ENCODE results near the gene LMO7.

Gene LMO7

GRCh38 chr13:75635828-75636435 lies at the start of gene LMO7:
Gene LMO7 (plus strand): TSS chr13:75636330. CDS start chr13:75636658, 328 bp downstream.
- peak within 1 kb of the TSS; percentile 61 to 64 for H3K4me3 ChIP-seq (ENCODE audit: low read depth in 1 of 2, low read length in 2 of 2)
- H3K27ac ChIP-seq (ENCODE audit: low read depth, low read length), result peak within 1 kb of the TSS; percentile 34
- no peaks in the 10 kb centered on the region for H3K36me3 ChIP-seq (ENCODE audit: insufficient read depth, low read length)
- H3K9me3 ChIP-seq (ENCODE audit: low read length), result no peaks in the 10 kb centered on the region
- no peak within 1 kb of the TSS for H3K9ac ChIP-seq (ENCODE audit: low read length)
- no peaks in the 10 kb centered on the region for H3K4me1 ChIP-seq (ENCODE audit: insufficient read depth, low read length)
- H3K27me3 ChIP-seq (ENCODE audit: control insufficient read depth in 1 of 2, insufficient read depth in 2 of 2, low read length in 2 of 2), result peaks cover 5 to 14% of the 10 kb centered on the region in 2 donors

DNA sequence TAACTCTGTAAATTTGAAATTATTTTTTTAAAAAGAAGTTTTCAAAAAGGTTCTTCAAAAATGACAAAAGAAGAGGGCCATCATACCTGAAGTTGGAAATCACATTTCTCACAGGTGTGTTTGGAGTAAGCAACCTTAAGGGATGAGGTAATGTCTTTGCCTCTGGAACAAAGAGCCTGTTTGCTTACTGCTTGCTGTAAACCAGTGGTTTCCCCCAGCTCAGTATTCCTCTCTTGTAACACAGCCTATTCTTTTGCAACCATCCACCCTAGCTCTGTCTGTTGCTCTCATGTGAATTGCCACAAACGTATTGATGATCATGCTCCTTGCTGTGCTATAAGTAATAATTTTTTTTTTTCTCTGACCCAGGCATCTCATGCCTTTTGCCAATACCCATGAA lies 48.5 kb upstream of the LMO7 start:
- Histone ChIP-seq H3K36me3 (ENCODE audit: insufficient read depth, low read length) (no peaks in the 10 kb centered on the region), H3K27me3 (ENCODE audit: control insufficient read depth in 1 of 2, insufficient read depth in 2 of 2, low read length in 2 of 2) (no peaks in the 10 kb centered on the region), H3K4me3 (ENCODE audit: low read depth in 1 of 2, low read length in 2 of 2) (no peak overlapping the region), H3K27ac (ENCODE audit: low read depth, low read length) (no peak overlapping the region), H3K4me1 (ENCODE audit: insufficient read depth, low read length) (no peaks in the 10 kb centered on the region), H3K9ac (ENCODE audit: low read length) (no peak overlapping the region), H3K9me3 (ENCODE audit: low read length) (no peaks in the 10 kb centered on the region)

DNA sequence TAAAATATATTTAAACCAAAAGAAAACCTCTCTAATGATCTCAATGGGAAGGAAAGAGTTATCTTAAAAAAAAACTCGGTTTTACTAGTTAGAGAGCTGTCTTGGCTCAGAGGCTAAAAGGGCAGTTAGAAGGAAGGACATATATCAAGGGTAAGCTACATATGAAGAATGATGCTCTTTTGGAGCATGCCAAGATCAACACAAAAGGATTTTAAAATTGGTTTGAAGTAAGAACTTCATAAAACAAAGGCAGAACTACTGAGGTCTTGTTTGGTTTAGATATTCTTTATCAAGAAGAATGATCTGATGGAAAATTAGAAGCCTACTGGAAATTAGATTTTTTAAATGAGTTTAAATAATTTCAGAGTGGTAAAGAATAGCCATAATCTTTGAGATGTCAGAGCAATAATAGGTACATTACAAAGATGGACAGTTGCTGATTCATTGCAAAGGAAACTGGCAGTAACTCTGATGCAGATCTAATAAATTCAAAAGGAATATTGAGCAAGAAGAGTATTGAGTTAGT lies 39.4 kb upstream of the LMO7 start:
- no peak overlapping the region for H3K9ac ChIP-seq (ENCODE audit: low read length)
- no peak overlapping the region for H3K4me3 ChIP-seq (ENCODE audit: low read depth in 1 of 2, low read length in 2 of 2)
- H3K36me3 ChIP-seq (ENCODE audit: insufficient read depth, low read length), result no peaks in the 10 kb centered on the region
- no peaks in the 10 kb centered on the region for H3K9me3 ChIP-seq (ENCODE audit: low read length)
- H3K27me3 ChIP-seq (ENCODE audit: control insufficient read depth in 1 of 2, insufficient read depth in 2 of 2, low read length in 2 of 2), result no peaks in the 10 kb centered on the region
- no peaks in the 10 kb centered on the region for H3K4me1 ChIP-seq (ENCODE audit: insufficient read depth, low read length)
- no peak overlapping the region for H3K27ac ChIP-seq (ENCODE audit: low read depth, low read length)

- H3K27ac ChIP-seq (ENCODE audit: low read depth, low read length), result no peak overlapping the region
- no peak overlapping the region for H3K4me3 ChIP-seq (ENCODE audit: low read depth in 1 of 2, low read length in 2 of 2)
- H3K36me3 ChIP-seq (ENCODE audit: insufficient read depth, low read length), result no peaks in the 10 kb centered on the region
- no peaks in the 10 kb centered on the region for H3K27me3 ChIP-seq (ENCODE audit: control insufficient read depth in 1 of 2, insufficient read depth in 2 of 2, low read length in 2 of 2)
- H3K9ac ChIP-seq (ENCODE audit: low read length), result no peak overlapping the region
- no peaks in the 10 kb centered on the region for H3K9me3 ChIP-seq (ENCODE audit: low read length)
- H3K4me1 ChIP-seq (ENCODE audit: insufficient read depth, low read length), result no peaks in the 10 kb centered on the region
Measured at GRCh38 chr13:75600371-75600770, 35.8 kb upstream of the LMO7 start.

GRCh38 chr13:75603038-75603437 lies 33.1 kb upstream of the LMO7 start:
- H3K36me3 ChIP-seq (ENCODE audit: insufficient read depth, low read length), result peaks cover 6% of the 10 kb centered on the region
- H3K27ac ChIP-seq (ENCODE audit: low read depth, low read length), result no peak overlapping the region
- H3K9ac ChIP-seq (ENCODE audit: low read length), result no peak overlapping the region

GRCh38 chr13:75607447-75607846 lies 28.7 kb upstream of the LMO7 start:
- Histone ChIP-seq H3K27me3 (ENCODE audit: control insufficient read depth in 1 of 2, insufficient read depth in 2 of 2, low read length in 2 of 2) (no peaks in the 10 kb centered on the region), H3K9ac (ENCODE audit: low read length) (no peak overlapping the region), H3K4me1 (ENCODE audit: insufficient read depth, low read length) (no peaks in the 10 kb centered on the region), H3K36me3 (ENCODE audit: insufficient read depth, low read length) (peaks cover 6% of the 10 kb centered on the region), H3K4me3 (ENCODE audit: low read depth in 1 of 2, low read length in 2 of 2) (no peak overlapping the region), H3K27ac (ENCODE audit: low read depth, low read length) (no peak overlapping the region), H3K9me3 (ENCODE audit: low read length) (no peaks in the 10 kb centered on the region)

More at GRCh38 chr13:75603038-75603437, 33.1 kb upstream of the LMO7 start:
- H3K4me1 ChIP-seq (ENCODE audit: insufficient read depth, low read length), result no peaks in the 10 kb centered on the region
- no peaks in the 10 kb centered on the region for H3K9me3 ChIP-seq (ENCODE audit: low read length)
- H3K4me3 ChIP-seq (ENCODE audit: low read depth in 1 of 2, low read length in 2 of 2), result no peak overlapping the region
- no peaks in the 10 kb centered on the region for H3K27me3 ChIP-seq (ENCODE audit: control insufficient read depth in 1 of 2, insufficient read depth in 2 of 2, low read length in 2 of 2)

- Histone ChIP-seq H3K27me3 (ENCODE audit: control insufficient read depth in 1 of 2, insufficient read depth in 2 of 2, low read length in 2 of 2) (no peaks in the 10 kb centered on the region), H3K27ac (ENCODE audit: low read depth, low read length) (no peak overlapping the region), H3K9ac (ENCODE audit: low read length) (no peak overlapping the region), H3K9me3 (ENCODE audit: low read length) (no peaks in the 10 kb centered on the region), H3K36me3 (ENCODE audit: insufficient read depth, low read length) (peaks cover 6% of the 10 kb centered on the region), H3K4me1 (ENCODE audit: insufficient read depth, low read length) (no peaks in the 10 kb centered on the region), H3K4me3 (ENCODE audit: low read depth in 1 of 2, low read length in 2 of 2) (no peak overlapping the region)
Measured at GRCh38 chr13:75610466-75610865, 25.7 kb upstream of the LMO7 start.

GRCh38 chr13:75612354-75612753 lies 23.8 kb upstream of the LMO7 start:
- H3K36me3 ChIP-seq (ENCODE audit: insufficient read depth, low read length), result no peaks in the 10 kb centered on the region
- H3K9ac ChIP-seq (ENCODE audit: low read length), result no peak overlapping the region
- no peaks in the 10 kb centered on the region for H3K4me1 ChIP-seq (ENCODE audit: insufficient read depth, low read length)
- no peak overlapping the region for H3K4me3 ChIP-seq (ENCODE audit: low read depth in 1 of 2, low read length in 2 of 2)
- H3K27ac ChIP-seq (ENCODE audit: low read depth, low read length), result no peak overlapping the region
- no peaks in the 10 kb centered on the region for H3K9me3 ChIP-seq (ENCODE audit: low read length)
- H3K27me3 ChIP-seq (ENCODE audit: control insufficient read depth in 1 of 2, insufficient read depth in 2 of 2, low read length in 2 of 2), result no peaks in the 10 kb centered on the region

DNA sequence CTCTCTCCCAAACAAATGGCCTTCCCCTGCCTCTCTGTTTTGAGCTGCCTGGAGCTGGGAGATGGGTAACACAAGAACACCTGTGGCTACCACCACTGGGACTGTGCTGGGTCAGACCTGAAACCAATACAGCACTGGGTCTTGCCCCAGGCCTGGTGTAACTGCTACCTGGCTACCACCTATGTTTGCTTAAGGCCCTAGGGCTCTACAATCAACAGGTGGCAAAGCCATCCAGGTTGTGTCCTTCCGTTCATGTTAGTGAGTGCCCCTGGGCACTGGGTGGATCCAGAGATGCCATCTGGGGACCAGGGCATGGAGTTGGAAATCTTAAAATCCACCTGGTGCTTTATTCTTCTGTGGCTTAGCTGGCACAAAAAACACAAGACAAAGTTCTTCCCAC lies 18.9 kb upstream of the LMO7 start:
- H3K27me3 ChIP-seq (ENCODE audit: control insufficient read depth in 1 of 2, insufficient read depth in 2 of 2, low read length in 2 of 2), result no peaks in the 10 kb centered on the region
- H3K4me1 ChIP-seq (ENCODE audit: insufficient read depth, low read length), result no peaks in the 10 kb centered on the region
- no peak overlapping the region for H3K27ac ChIP-seq (ENCODE audit: low read depth, low read length)
- H3K9me3 ChIP-seq (ENCODE audit: low read length), result no peaks in the 10 kb centered on the region
- no peak overlapping the region for H3K9ac ChIP-seq (ENCODE audit: low read length)
- H3K4me3 ChIP-seq (ENCODE audit: low read depth in 1 of 2, low read length in 2 of 2), result no peak overlapping the region
- H3K36me3 ChIP-seq (ENCODE audit: insufficient read depth, low read length), result no peaks in the 10 kb centered on the region

DNA sequence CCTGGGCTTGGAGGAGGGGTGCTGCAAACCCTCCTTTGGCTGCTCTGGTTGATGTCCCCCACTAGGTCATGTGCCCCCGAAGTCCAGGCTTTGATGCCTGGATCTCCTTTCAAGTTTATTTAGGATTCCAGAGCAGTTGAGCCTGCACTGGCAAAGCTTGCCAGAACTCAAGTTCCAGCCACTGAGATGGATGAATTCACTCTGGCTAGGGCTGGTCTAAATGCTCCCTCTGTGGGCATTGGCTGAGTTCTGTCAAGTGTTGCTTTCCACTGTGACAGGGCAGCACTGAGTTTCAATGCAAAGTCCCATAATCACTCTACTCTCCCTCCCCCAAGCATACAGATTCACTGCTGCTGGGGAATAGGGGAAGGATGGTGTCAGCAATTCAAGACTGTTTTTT lies 17.8 kb upstream of the LMO7 start:
- H3K27me3 ChIP-seq (ENCODE audit: control insufficient read depth in 1 of 2, insufficient read depth in 2 of 2, low read length in 2 of 2), result no peaks in the 10 kb centered on the region
- H3K27ac ChIP-seq (ENCODE audit: low read depth, low read length), result no peak overlapping the region
- no peaks in the 10 kb centered on the region for H3K4me1 ChIP-seq (ENCODE audit: insufficient read depth, low read length)
- no peaks in the 10 kb centered on the region for H3K36me3 ChIP-seq (ENCODE audit: insufficient read depth, low read length)
- H3K9ac ChIP-seq (ENCODE audit: low read length), result no peak overlapping the region
- no peaks in the 10 kb centered on the region for H3K9me3 ChIP-seq (ENCODE audit: low read length)
- no peak overlapping the region for H3K4me3 ChIP-seq (ENCODE audit: low read depth in 1 of 2, low read length in 2 of 2)

- Histone ChIP-seq H3K9me3 (ENCODE audit: low read length) (no peaks in the 10 kb centered on the region), H3K36me3 (ENCODE audit: insufficient read depth, low read length) (no peaks in the 10 kb centered on the region), H3K4me3 (ENCODE audit: low read depth in 1 of 2, low read length in 2 of 2) (no peak overlapping the region), H3K27me3 (ENCODE audit: control insufficient read depth in 1 of 2, insufficient read depth in 2 of 2, low read length in 2 of 2) (no peaks in the 10 kb centered on the region), H3K4me1 (ENCODE audit: insufficient read depth, low read length) (no peaks in the 10 kb centered on the region), H3K9ac (ENCODE audit: low read length) (no peak overlapping the region), H3K27ac (ENCODE audit: low read depth, low read length) (no peak overlapping the region)
Measured at GRCh38 chr13:75620020-75620419, 16.1 kb upstream of the LMO7 start.

DNA sequence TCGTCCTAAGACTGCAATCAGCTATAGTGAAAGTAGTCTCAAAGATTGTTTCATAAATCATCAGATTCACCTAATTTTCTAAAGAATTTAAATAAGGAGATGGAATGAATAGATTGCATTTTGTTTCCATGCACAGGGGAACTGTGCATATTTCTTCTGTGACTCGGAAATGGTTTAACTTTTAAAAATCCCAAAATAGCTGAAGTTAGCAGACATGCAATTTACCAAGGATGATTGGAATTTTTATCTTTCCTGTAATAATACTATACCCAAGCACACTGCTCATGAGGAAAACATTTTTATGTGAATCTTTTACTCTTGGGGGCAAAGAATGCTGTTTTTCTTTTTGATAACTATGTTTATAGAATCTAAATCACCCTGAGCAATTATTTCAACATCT lies 15.0 kb upstream of the LMO7 start:
- H3K27me3 ChIP-seq (ENCODE audit: control insufficient read depth in 1 of 2, insufficient read depth in 2 of 2, low read length in 2 of 2), result no peaks in the 10 kb centered on the region

More for the DNA sequence above, 15.0 kb upstream of the LMO7 start:
- no peak overlapping the region for H3K27ac ChIP-seq (ENCODE audit: low read depth, low read length)
- no peaks in the 10 kb centered on the region for H3K36me3 ChIP-seq (ENCODE audit: insufficient read depth, low read length)
- no peak overlapping the region for H3K4me3 ChIP-seq (ENCODE audit: low read depth in 1 of 2, low read length in 2 of 2)
- no peaks in the 10 kb centered on the region for H3K4me1 ChIP-seq (ENCODE audit: insufficient read depth, low read length)
- H3K9ac ChIP-seq (ENCODE audit: low read length), result no peak overlapping the region
- no peaks in the 10 kb centered on the region for H3K9me3 ChIP-seq (ENCODE audit: low read length)
